WI38 (cell line): ENCODE results near the gene DES.

ENCODE experiments used
- H3K4me3 ChIP-seq: 2 replicates; pipeline ENCODE4 v1.5.1; 2011; ENCODE audit warnings: low read depth, mild to moderate bottlenecking, control low read depth, low read length
- TF ChIP-seq, protein P1 (sequence below): IDR thresholded peaks from 2 replicates; pipeline ENCODE4 v1.5.1; 2012; ENCODE audit warnings: low read depth, mild to moderate bottlenecking, control low read depth, low read length

Gene DES

GRCh38 chr2:219451661-219452360 lies 33.6 kb downstream of the DES start:
- no peak overlapping the region for H3K4me3 ChIP-seq
- TF ChIP-seq, protein P1, sequence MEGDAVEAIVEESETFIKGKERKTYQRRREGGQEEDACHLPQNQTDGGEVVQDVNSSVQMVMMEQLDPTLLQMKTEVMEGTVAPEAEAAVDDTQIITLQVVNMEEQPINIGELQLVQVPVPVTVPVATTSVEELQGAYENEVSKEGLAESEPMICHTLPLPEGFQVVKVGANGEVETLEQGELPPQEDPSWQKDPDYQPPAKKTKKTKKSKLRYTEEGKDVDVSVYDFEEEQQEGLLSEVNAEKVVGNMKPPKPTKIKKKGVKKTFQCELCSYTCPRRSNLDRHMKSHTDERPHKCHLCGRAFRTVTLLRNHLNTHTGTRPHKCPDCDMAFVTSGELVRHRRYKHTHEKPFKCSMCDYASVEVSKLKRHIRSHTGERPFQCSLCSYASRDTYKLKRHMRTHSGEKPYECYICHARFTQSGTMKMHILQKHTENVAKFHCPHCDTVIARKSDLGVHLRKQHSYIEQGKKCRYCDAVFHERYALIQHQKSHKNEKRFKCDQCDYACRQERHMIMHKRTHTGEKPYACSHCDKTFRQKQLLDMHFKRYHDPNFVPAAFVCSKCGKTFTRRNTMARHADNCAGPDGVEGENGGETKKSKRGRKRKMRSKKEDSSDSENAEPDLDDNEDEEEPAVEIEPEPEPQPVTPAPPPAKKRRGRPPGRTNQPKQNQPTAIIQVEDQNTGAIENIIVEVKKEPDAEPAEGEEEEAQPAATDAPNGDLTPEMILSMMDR, result no peak

DNA sequence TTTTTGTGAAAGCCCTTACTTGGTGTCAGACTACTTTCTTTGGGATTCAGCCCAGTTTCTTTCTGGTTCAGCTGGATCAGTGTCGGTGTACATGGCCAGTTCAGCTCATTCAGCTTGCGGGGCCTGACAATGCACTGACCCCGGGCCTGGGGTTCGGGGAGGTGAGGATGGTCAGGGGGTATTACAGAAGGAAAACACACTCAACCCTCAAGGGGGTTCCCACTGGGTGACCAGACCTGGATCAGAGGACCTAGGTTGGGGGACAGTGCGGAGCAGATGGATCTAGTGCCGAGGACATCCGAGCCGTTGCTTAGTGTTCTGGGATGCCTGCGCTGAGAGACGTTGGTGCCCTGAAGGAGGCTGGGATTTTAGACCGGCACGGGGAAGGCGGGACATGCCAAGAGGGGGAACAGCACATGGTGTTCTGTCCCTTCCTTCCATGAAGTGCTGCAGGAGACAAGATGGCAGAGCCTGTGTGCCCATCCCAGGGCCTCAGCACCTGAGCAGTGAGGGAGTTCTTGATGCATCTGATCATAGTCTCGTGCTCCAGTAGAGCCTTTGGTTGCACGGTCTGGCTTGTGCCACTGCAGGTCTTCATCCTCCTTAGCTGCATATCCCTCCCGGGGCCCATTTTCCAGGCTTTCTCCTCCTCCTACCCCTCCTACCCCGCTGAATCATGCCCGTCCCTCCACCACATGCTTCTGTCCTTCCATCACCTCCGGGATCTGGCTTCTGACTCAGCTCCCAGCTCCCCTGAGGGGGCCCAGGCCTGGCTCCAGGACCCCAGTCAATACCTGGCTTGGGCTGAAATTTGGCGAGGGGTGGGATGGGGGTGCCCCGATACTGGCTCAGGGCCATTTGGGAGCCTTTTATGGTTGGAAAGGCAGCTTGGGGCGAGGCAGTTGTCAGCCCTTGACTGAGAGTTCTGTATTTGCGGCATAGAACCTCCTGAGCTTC lies 34.5 kb downstream of the DES start:
- TF ChIP-seq, protein P1, result no peak
- H3K4me3 ChIP-seq, result no peak overlapping the region

DNA sequence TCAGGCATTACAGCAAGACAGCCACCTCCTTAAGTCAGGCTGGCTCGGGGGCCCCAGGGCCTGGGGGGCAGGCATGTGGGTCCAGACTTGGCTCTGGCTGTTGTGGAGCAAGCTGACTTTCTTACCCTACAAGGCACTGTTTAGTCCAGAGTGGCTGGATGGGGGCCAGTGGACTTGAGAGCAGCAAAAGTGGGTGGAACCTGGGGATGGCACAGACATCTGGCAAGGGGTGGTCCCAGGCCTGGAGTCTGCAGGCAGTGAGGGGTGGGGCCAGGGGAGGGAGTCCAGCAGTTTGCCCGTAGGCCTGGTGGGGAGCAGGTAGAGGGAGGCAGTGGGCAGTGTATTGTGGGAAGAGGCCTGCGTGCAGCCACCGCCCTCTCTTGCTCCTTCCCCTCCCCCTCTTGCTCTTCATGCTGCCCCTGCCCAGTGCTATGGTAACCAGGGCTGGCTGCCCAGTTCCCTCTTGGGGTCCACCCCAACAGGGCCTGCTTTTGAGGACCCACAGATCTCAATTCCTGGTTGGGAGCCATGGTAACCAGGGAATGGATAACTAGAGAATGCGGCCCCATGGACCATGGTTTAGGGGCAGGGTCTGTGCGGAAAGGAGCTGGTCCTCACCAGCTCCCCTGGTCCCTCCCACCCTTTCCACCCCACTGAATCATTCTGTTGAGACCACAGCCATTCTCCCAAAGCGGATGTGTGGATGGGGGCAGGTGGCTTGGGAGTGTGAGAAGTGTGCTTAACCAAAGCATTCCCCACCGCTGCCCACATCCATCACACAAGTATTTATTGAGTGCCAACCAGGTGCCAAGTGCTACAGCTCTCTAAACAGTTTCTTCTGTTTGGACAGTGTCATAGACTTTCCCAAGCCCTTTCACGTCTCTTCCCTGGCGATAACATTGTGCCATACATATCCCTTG lies 35.8 kb downstream of the DES start:
- no peak overlapping the region; the same call in 1 of the 2 replicates for H3K4me3 ChIP-seq
- TF ChIP-seq, protein P1, result no peak

DNA sequence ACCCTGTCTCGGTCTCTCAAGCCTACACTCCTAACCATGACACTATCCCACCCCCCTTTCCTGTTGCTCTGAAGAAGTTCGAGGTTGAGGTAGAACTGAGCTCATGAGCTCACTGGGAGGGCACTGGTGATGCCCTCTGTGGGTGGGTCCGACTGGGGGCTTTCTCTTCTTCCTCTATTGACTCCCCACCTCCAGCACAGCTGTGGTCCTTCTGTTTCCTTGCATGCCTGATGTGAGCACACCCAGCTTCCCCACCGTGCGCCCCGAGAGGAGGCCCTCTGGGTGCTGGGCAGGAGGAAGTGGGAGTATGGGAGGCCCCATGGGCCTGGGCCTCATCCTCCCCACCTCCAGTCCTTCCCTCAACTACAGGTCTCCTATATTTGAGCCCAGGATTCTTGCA lies 37.4 kb downstream of the DES start:
- TF ChIP-seq, protein P1, result no peak
- H3K4me3 ChIP-seq, result no peak overlapping the region

GRCh38 chr2:219457784-219458369 lies 39.7 kb downstream of the DES start:
- H3K4me3 ChIP-seq, result no peak overlapping the region
- TF ChIP-seq, protein P1, result no peak

DNA sequence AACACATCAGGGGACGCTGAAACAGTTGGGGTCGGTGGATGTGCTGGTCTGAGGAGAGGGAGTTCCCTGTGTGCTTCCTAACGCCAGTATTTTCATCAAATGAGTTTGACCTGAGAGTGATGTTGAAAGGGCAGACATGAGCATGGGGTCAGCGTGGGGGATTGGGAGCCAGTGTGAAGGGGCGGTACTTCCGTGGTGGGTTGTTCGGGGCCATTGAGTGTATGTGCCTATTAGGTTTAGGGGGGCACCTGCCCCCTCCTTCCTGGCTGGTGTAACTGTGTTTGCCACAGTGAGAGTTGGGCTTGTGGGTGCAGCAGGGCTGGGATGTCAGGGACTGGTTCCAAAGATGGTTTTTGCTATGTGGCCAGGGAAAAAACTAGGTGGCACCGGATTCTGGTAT lies 40.8 kb downstream of the DES start:
- no peak overlapping the region for H3K4me3 ChIP-seq
- TF ChIP-seq, protein P1, result no peak
